Chondrocyte (in vitro differentiated cells): ENCODE data around the gene PRKD3. TPM values are rescaled to one million over a fixed set of nuclear protein-coding genes. Genes with fewer than 3 reads are reported as not detected.
"Not testable (repeated sequence)": the region's sequence is repeated elsewhere in the genome, so short reads cannot be mapped to it uniquely, and the experiment has no call there.

Experiments
- DNase-seq: peaks from one replicate; pipeline ENCODE4 v3.0.0; 2021; ENCODE audit warnings: mixed read lengths, low spot score
- H3K27ac Mint-ChIP-seq: one replicate; pipeline ENCODE4 v1.8.0; 2021; ENCODE audit warnings: mild to moderate bottlenecking, moderate library complexity, mixed read lengths; ENCODE audit not compliant: unreplicated experiment
- H3K27me3 Mint-ChIP-seq: 2 replicates; pipeline ENCODE4 v1.8.0; 2021; ENCODE audit warnings: low read depth, mixed read lengths
- H3K36me3 Mint-ChIP-seq: 2 replicates; pipeline ENCODE4 v1.8.0; 2021; ENCODE audit warnings: low read depth, mixed read lengths
- H3K4me1 Mint-ChIP-seq: 2 replicates; pipeline ENCODE4 v1.8.0; 2021; ENCODE audit warnings: low read depth, mild to moderate bottlenecking, mixed read lengths
- H3K4me3 Mint-ChIP-seq: one replicate; pipeline ENCODE4 v1.8.0; 2021; ENCODE audit warnings: mild to moderate bottlenecking, moderate library complexity, mixed read lengths; ENCODE audit not compliant: unreplicated experiment
- H3K9me3 Mint-ChIP-seq: 2 replicates; pipeline ENCODE4 v1.8.0; 2021; ENCODE audit warnings: low read depth, mixed read lengths
- total RNA-seq: library from RNA; stranded (reverse); gene quantifications from 3 replicates; pipeline ENCODE4 v1.2.1, GENCODE V29; 2021
- TF ChIP-seq, protein P1 (sequence below): fragments of 200-600 bp; sonication (generic); IDR thresholded peaks from 2 replicates; pipeline ENCODE4 v1.5.0; 2021; ENCODE audit warnings: antibody characterized with exemption, mild to moderate bottlenecking, moderate library complexity

Gene PRKD3
- total RNA-seq, 1 donor from 2014 or later, result 45.4 TPM

DNA sequence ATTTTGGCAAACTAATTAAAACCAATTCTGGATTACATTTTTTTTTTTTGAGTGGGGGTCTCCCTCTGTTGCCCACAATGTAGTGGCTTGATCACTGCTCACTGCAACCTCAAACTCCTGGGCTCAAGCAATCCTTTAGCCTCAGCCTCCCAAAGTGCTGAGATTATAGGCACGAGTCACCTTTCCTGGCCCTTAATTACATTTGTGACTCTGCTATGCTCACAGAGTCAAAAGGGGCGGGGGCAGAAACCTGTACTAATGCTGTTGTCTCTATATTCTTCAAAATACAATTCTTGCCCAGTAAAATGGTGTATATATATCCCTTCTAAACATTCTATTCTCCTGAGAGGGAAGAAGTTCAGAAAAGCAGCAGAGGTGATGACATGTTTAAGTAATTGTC is 23.2 kb downstream of the PRKD3 start:
- Mint-ChIP-seq H3K27me3 (no peaks in the 10 kb centered on the region), H3K27ac (no peak overlapping the region), H3K9me3 (no peaks in the 10 kb centered on the region), H3K4me1 (peaks cover 18% of the 10 kb centered on the region), H3K4me3 (no peak overlapping the region), H3K36me3 (no peaks in the 10 kb centered on the region)
- DNase-seq, result no peak
- TF ChIP-seq, protein P1, sequence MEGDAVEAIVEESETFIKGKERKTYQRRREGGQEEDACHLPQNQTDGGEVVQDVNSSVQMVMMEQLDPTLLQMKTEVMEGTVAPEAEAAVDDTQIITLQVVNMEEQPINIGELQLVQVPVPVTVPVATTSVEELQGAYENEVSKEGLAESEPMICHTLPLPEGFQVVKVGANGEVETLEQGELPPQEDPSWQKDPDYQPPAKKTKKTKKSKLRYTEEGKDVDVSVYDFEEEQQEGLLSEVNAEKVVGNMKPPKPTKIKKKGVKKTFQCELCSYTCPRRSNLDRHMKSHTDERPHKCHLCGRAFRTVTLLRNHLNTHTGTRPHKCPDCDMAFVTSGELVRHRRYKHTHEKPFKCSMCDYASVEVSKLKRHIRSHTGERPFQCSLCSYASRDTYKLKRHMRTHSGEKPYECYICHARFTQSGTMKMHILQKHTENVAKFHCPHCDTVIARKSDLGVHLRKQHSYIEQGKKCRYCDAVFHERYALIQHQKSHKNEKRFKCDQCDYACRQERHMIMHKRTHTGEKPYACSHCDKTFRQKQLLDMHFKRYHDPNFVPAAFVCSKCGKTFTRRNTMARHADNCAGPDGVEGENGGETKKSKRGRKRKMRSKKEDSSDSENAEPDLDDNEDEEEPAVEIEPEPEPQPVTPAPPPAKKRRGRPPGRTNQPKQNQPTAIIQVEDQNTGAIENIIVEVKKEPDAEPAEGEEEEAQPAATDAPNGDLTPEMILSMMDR, result no peak

DNA sequence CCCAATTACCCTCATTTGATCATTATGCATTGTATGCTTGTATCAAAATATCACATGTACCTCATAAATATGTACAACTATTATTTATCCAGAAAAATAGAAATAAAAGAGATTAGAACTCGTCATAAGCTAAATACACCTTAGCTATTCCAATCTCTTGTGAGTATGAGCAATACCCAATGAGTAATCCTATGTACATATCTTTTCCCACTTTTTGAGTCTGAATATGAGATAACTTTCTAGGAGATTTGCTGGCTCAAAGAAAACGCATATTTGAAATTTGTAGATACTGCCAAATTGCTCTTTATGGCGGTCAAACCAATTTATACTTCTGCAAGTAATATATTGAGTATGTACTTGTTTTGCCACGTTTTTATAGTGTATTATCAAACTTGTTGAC is 24.1 kb downstream of the PRKD3 start:
- Mint-ChIP-seq H3K9me3 (no peaks in the 10 kb centered on the region), H3K27me3 (no peaks in the 10 kb centered on the region), H3K4me3 (no peak overlapping the region), H3K4me1 (peaks cover 18% of the 10 kb centered on the region), H3K27ac (no peak overlapping the region), H3K36me3 (no peaks in the 10 kb centered on the region)
- DNase-seq, result no peak
- TF ChIP-seq, protein P1, result no peak

DNA sequence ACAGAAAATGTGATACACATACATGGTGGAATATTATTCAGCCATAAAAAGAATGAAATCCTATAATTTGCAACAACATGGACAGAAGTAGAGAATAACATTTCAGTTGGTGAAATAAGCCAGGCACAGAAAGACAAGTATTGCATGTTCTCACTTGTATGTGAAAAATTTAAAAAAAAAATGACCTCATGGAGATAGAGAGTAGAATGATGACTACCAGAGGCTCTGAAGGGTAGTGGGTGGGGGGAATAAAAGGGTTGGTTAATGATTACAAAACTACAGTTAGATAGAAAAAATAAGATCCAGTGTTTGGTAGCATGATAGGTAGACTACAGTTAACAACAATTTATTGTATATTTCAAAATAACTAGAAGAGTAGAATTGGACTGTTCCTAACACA is 24.5 kb downstream of the PRKD3 start:
- Mint-ChIP-seq H3K27me3 (no peaks in the 10 kb centered on the region), H3K4me3 (no peak overlapping the region), H3K4me1 (peaks cover 18% of the 10 kb centered on the region), H3K9me3 (no peaks in the 10 kb centered on the region), H3K36me3 (no peaks in the 10 kb centered on the region), H3K27ac (no peak overlapping the region)
- DNase-seq, result no peak
- TF ChIP-seq, protein P1, result no peak

- Mint-ChIP-seq H3K9me3 (no peaks in the 10 kb centered on the region), H3K36me3 (no peaks in the 10 kb centered on the region), H3K4me3 (no peak overlapping the region), H3K27ac (no peak overlapping the region), H3K4me1 (peaks cover 18% of the 10 kb centered on the region), H3K27me3 (no peaks in the 10 kb centered on the region)
- TF ChIP-seq, protein P1, result no peak
- no peak for DNase-seq
Measured at GRCh38 chr2:37297632-37298031, 27.0 kb downstream of the PRKD3 start.

DNA sequence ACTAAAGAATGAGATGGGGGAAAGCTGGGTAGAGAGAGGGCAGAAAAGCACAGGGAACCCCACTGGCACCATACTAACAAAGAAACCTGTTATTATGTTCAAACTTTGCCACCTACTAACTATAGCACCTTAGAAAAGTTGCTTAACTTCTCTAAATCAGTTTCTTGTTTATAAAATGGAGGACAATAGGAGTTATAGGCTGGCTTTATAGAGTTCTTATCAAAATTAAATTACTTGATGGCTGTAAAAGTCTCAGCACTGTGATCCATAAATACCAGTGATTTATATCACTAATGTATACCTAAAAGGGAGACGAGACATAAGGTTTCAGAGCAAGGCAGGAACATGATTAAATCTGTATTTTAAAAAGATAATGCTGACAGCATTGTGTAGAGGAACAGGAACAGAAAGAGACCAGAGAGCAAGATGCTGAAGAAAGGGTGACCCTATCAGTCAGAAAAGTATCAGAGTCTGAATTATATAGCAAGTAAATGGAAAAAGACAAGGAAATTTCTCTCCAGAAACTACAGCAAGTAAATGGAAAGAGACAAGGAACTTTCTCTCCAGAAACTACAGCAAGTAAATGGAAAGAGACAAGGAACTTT is 29.1 kb downstream of the PRKD3 start:
- no peak for DNase-seq
- Mint-ChIP-seq H3K9me3 (no peaks in the 10 kb centered on the region), H3K27ac (no peak overlapping the region), H3K4me3 (no peak overlapping the region), H3K27me3 (no peaks in the 10 kb centered on the region), H3K36me3 (peaks cover 10% of the 10 kb centered on the region), H3K4me1 (peaks cover 11% of the 10 kb centered on the region)
- TF ChIP-seq, protein P1, result no peak

- H3K27me3 Mint-ChIP-seq, H3K9me3 Mint-ChIP-seq, H3K36me3 Mint-ChIP-seq, H3K4me3 Mint-ChIP-seq, DNase-seq, H3K27ac Mint-ChIP-seq, H3K4me1 Mint-ChIP-seq: not testable (repeated sequence)
Measured at GRCh38 chr2:37294858-37295257, 29.8 kb downstream of the PRKD3 start.
